Sciatic nerve (tissue), 2 donors: ENCODE data around the gene ACOT12. TPM values are rescaled to one million over a fixed set of nuclear protein-coding genes. Genes with fewer than 3 reads are reported as not detected.
A peak's percentile ranks its signal among the peaks of the same experiment; 100 is the strongest.

ENCODE experiments used
- ATAC-seq: fragments of 200-7000 bp; cut with Tn5 transposase; one replicate; pipeline ENCODE4 v1.9.1; 2020; ENCODE audit warnings: mild to moderate bottlenecking, moderate library complexity
- DNase-seq: peaks from one replicate; pipeline ENCODE4 v3.0.0-alpha.2; 2020; ENCODE audit warnings: low spot score
- intact Hi-C: fragments of 100-400 bp; cut with DNase I; formaldehyde crosslinking; loops from one replicate; pipeline ENCODE4 v1.14.2; 2022
- total RNA-seq: library from RNA; stranded (reverse); fragmentation: NEBNext Ultra II Directional; extraction: Animal tissue kit (Norgen Biotek cat#: 25700); gene quantifications from one replicate; pipeline ENCODE4 v1.2.1, GENCODE V29; 2021
- donor health status: DM: no; HTN: no; CAD: no.
- donor health status: DM: no; HTN: no; CAD: no.

The ACOT12 gene
- total RNA-seq, 1 donor from 2014 or later = not detected

GRCh38 chr5:81402192-81402930 lies 8.4 kb upstream of the ACOT12 start:
- no peak for ATAC-seq
- DNase-seq = no peak
- intact Hi-C loops = no loop called here

GRCh38 chr5:81401266-81401665 lies 7.3 kb upstream of the ACOT12 start:
- DNase-seq (no peak), ATAC-seq (no peak)
- intact Hi-C loops = no loop called here

DNA sequence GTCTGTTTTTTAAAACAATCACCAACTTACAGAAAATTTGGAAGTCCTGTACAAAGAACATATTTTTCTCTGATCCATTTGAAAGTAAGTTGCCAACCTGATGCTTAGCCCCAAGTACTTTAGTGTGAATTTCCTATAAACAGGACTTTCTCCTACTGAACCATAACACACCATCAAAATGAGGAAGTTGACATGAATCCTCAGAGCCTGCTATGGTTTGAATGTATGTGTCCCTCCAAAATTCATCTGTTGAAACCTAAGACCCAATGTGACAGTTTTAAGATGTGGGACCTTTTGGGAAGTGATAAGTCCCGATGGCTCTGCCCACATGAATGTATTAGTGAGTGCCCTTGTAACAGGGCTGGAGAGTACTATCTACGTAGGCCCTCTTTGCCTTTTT lies 6.4 kb upstream of the ACOT12 start:
- ATAC-seq (no peak), DNase-seq (no peak)
- intact Hi-C loops = no loop called here

DNA sequence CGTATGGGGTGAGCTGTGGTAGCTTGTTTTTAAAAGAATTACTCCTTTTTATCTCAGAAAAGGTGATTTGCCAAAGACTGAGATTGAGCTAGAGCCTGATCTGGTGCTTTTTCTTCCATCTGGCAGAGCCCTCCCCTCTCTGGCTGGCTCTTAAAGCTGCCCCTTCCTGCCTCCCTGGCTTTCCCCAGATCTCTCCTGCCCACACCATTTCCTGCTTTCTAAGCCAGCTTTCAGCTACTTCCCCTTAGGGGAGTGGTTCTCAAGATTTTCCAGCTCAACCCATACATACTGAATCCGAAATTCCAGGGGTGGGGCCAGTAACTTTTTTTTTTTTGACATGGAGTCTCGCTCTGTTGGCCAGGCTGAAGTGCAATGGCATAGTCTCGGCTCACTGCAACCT lies 4.8 kb upstream of the ACOT12 start:
- DNase-seq = no peak
- peak; percentile 25 for ATAC-seq
- intact Hi-C loops = no loop called here

- ATAC-seq = peak; percentile 45
- intact Hi-C loops = no loop called here
These were observed 3.2 kb upstream of the ACOT12 start for GRCh38 chr5:81397176-81397575.

GRCh38 chr5:81395262-81395661 lies 1.3 kb upstream of the ACOT12 start:
- ATAC-seq = no peak
- intact Hi-C loops = no loop called here
- no peak for DNase-seq

More at GRCh38 chr5:81397176-81397575, 3.2 kb upstream of the ACOT12 start:
- DNase-seq = peak; percentile 61

GRCh38 chr5:81393430-81393782 lies 528 bp downstream of the ACOT12 start:
- intact Hi-C loops = no loop called here
- DNase-seq = no peak
- no peak for ATAC-seq

DNA sequence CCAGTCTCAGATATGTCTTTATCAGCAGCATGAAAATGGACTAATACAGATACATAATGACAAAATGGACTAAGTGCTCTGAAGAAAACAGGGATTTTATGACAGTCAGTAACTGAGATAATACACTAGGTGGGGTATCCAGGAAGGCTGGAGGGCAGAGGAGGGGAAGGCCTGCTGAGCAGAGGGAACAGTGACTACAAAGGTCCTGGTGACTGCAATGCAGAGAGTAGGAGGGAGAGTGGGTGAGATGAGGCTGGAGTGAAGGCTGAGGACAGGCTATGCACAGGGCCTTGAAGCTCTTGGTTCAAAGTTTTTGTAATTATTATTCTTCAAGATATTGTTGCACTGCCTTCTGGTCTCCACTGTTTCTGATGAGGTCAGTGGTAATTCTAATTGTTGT lies 4.9 kb downstream of the ACOT12 start:
- intact Hi-C loops = no loop called here
- DNase-seq (no peak), ATAC-seq (no peak)

- ATAC-seq (no peak), DNase-seq (no peak)
- intact Hi-C loops = no loop called here
These were observed 5.8 kb downstream of the ACOT12 start for GRCh38 chr5:81388169-81388568.

DNA sequence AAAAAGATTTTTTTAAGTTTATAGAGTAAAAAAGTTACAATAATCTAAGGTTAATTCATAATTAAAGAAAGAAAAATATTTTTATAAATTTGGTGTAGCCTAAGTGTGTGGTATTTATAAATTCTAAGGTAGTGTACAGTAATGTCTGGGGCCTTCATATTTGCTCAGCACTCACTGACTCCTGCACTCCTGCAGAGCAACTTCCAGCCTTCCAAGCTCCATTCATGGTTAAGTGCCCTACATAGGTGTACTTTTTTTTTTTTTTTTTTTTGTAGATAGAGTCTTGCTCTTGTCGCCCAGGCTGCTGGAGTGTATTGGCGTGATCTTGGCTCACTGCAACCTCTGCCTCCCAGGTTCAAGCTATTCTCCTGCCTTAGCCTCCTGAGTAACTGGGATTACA lies 10.1 kb downstream of the ACOT12 start:
- ATAC-seq (no peak), DNase-seq (no peak)
- intact Hi-C loops = no loop called here

GRCh38 chr5:81371354-81371876 lies 22.5 kb downstream of the ACOT12 start:
- ATAC-seq (no peak), DNase-seq (no peak)
- intact Hi-C loops = no loop called here

DNA sequence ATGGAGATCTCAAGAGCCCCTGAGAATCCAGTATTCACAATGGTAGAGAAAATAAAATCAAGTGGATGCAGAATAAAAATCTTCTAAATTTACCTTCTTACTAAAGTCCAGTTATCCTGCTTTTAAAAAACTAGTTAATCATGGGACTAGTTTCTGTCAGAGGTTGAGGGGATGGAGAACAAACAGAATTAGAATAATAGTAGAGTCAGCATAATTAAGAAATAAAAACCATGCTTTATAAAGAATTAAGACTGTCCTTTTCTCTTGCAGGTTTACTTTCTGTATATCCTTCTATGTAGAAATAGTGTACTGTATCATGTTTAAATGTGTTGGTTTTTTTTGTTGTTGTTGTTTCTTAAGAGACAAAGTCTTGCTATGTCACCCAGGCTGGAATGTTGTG lies 23.0 kb downstream of the ACOT12 start:
- DNase-seq (no peak), ATAC-seq (no peak)
- intact Hi-C loops = no loop called here

- DNase-seq (no peak), ATAC-seq (no peak)
- intact Hi-C loops = no loop called here
These were observed 28.4 kb downstream of the ACOT12 start for GRCh38 chr5:81365541-81365940.

DNA sequence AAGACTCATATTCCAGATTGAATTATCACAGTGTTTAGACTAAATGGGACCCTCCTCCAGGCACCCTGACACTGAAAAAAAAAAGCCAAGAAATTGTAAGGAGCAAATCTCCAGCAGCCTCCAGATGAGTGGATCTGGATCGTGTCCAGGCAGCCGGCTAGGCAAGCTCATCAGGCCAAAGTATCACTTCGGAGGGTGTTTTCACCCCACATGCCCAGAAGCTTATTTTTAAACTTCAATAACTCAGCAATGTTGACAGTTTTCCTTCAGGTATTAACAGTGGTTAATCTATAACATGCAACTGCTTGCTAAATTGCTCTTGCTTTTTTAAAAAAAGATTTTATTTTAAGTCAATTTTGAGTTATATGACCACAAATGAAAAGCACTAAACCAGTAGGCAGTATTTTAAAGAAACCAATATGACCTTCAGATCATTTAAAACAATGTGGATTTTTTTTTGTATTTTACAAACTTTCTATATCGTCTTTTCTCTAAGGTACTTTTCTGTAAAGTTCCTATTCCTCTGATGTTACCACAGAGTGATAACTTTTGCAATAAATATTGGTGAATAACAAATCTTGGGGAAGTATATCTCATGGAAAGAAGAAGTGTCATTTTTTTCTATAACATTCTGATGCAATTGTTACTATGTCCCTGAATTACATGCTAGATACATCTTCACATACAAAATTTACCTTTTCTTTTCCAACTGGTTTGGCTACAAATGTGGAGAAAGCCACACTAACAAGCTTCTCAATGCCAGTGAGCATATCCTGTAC lies 30.7 kb downstream of the ACOT12 start:
- ATAC-seq = no peak
- intact Hi-C loops = no loop called here
- DNase-seq = no peak

- ATAC-seq = peak; percentile 28
- intact Hi-C loops = no loop called here
- DNase-seq = no peak
These were observed 32.3 kb downstream of the ACOT12 start for GRCh38 chr5:81361600-81361999.

GRCh38 chr5:81360640-81361039 lies 33.3 kb downstream of the ACOT12 start:
- DNase-seq = no peak
- intact Hi-C loops = no loop called here
- ATAC-seq = no peak

DNA sequence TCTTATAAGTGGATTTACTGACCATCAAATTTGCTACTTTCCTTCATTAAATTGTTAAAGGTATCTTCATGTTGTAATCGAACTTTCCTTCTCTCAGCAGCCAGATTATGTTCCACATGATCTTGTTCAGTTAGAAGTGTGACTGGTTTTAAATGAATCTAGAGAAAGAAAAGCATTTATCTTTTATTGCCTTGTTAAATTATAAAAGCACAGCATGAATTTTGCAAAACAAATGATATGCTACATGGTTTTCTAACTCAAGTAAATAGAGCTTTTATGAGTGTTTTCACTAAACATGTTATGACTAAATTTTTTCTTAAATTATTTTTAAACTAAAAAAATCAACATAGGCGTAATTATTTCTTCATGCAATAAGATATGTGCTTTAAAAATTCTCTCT lies 34.1 kb downstream of the ACOT12 start:
- no peak for DNase-seq
- no peak for ATAC-seq
- intact Hi-C loops = no loop called here

DNA sequence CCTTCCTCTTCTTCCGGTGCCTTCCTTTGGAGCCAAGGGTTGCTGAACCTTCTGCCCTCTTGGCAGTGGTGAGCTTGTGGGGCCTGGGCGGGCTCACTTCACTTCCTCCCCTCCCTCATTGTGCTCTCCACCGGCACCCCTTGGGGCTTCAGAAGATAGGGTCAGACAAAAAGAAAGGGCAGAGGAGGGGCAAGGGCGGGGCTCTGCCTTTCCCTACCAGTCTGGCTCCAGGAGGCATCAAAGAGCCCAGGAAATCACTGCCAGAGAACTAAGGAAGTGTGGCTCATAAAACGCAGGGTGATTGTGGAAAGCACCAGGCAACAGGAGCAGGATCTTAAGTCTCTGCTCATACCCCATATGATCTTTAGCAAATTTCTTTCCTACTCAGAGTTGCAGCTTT lies 34.8 kb downstream of the ACOT12 start:
- intact Hi-C loops = no loop called here
- DNase-seq (no peak), ATAC-seq (no peak)

DNA sequence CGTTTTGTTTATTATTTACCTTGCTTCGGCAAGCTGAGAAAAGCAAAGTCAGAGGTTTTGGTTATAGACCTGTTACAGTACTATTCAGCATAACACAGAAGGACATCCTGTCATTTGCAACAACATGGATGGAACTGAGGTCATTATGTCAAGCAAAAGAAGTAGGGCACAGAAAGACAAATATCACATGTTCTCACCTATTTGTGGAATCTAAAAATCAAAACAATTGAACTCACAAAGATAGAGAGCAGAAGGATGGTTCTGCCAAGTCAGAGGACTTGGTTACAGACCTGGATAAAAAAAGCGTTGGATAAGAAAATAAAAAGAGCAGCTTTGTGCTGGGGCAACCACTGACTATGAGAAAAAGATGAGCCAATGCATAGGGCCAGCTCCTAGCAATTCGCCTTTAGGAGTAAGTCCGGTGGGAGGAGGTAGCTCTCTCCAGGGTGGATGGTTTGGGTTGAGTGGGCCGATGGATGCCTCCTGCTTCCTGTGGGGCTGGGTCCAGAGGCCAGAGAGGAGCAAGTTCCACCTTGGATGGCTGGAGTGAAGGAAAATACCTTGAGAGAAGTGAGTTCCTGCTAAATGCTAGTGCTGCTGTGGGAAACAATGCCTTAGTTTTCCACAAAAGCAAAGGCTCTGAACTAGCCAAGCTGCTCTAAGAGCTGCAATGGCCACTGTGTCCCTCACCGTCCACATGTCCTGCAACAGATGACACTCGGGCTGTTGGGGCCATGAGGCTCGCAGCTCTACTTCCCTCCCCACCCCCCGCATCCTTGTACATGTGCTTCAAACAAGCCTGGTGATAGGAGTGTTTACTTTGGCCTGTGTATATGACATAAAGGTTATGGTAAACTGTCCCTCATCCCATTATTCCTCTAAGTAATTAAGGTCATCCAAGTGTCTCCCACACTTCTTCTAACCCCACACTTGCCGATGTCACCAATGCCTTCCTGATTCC lies 38.4 kb downstream of the ACOT12 start:
- ATAC-seq (no peak), DNase-seq (no peak)
- intact Hi-C loops = no loop called here
